Prostate gland (tissue), 2 donors: ENCODE results near the gene COA6. TPM values are rescaled to one million over a fixed set of nuclear protein-coding genes. Genes with fewer than 3 reads are reported as not detected.

ENCODE experiments used
- DNase-seq: peaks from one replicate; pipeline ENCODE4 v3.0.0-alpha.2; 2019; ENCODE audit warnings: low spot score
- H3K27ac ChIP-seq, 2 donors: fragments of 200-600 bp; sonication (generic); 2 replicates each; pipeline ENCODE4 v1.5.1; 2017 to 2019
- H3K27me3 ChIP-seq: fragments of 200-600 bp; sonication (generic); replicated peaks from 2 replicates; pipeline ENCODE4 v1.5.1; 2019; ENCODE audit not compliant: insufficient read depth
- H3K36me3 ChIP-seq, 2 donors: fragments of 200-600 bp; sonication (generic); 1 replicate in 1 of 2; 2 replicates in 1 of 2; pipeline versions ENCODE4 v1.5.1 to v1.8.1; 2017 to 2019
- H3K4me1 ChIP-seq: fragments of 200-600 bp; sonication (generic); replicated peaks from 2 replicates; pipeline ENCODE4 v1.5.1; 2019
- H3K4me3 ChIP-seq, 2 donors: fragments of 200-600 bp; sonication (generic); 2 replicates each; pipeline ENCODE4 v1.5.1; 2017 to 2019
- H3K9me3 ChIP-seq: fragments of 200-600 bp; sonication (generic); 2 replicates; pipeline ENCODE4 v1.5.1; 2017
- POLR2A ChIP-seq: fragments of 450-650 bp; IDR thresholded peaks from one replicate; pipeline ENCODE4 v1.6.1; 2016; ENCODE audit warnings: antibody characterized with exemption, mild to moderate bottlenecking
- POLR2AphosphoS5 ChIP-seq: sonication (generic); formaldehyde crosslinking; IDR thresholded peaks from one replicate; pipeline ENCODE4 v1.6.1; 2017; ENCODE audit warnings: antibody characterized with exemption
- WGBS: methylation state at CpG from one replicate; pipeline ENCODE4 v1.1.5; 2018; 5-methylcytosine and 5-hydroxymethylcytosine counted together
- intact Hi-C: fragments of 100-400 bp; cut with DNase I; formaldehyde crosslinking; loops from one replicate; pipeline ENCODE4 v1.14.2; 2022
- total RNA-seq, 2 donors: library from RNA; depleted of rRNA; stranded (reverse); fragments of >200 nt; gene quantifications; one replicate each; pipeline ENCODE4 v1.1.0, GENCODE V29; 2016
- TF ChIP-seq, protein P1 (sequence below), 4 experiments: fragments of 200-600 bp in 2 of 4; fragments of 450-650 bp in 2 of 4; sonication (generic) in 2 of 4; IDR thresholded peaks; 1 replicate in 3 of 4; 2 replicates in 1 of 4; pipeline ENCODE4 v1.5.1; 2016 to 2019; ENCODE audit warnings: antibody characterized with exemption in 4 of 4, mild to moderate bottlenecking in 2 of 4, moderate library complexity in 2 of 4

COA6 gene
- 10 to 100 TPM; 16.0 to 31.3 TPM for total RNA-seq

DNA sequence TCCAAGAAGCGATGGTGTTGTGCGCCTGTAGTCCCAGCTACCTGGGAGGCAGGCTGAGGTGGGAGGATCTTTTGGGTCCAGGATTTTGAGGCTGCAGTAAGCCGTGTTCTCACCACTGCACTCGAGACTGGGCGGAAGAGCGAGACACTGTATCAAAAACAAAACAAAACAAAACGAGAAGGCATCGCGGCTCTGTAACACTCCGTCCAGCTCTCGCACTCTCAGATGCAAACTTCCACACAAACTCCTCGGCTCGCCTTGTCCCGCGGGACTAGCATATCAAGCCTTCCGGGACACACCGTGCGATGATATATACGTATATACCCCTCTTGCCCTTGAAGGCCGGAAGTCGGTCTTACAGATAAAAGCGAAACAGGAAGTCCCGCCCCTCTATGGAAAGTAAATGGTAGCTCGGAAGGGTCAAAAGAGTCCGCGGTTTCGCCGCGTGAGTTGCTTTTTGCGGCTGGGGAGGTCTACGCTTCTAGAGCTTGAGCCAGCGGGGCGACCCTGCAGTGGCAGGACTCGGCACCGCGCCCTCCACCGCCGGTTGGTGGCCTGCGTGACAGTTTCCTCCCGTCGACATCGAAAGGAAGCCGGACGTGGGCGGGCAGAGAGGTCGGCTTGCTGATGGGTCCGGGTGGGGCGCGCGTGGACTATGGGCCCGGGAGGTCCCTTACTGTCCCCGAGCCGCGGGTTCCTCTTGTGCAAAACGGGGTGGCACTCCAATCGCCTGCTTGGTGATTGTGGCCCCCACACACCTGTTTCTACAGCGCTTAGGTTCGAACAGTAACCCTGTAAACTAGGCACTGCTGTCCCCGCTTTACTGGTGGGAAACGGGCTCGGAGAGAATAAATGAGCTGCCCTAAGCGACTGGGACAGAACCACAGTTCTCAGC, at the start of gene COA6:
Gene COA6 (plus strand): TSS at position 393 of the 895 bp plus-strand sequence. CDS start 11 bp downstream, at position 404.
- peaks cover 10% of the 10 kb centered on the region for H3K4me1 ChIP-seq
- WGBS: under 1% methylated on average over 62 of the region's 62 CpGs
- peak within 1 kb of the TSS; percentile 76 to 84 for H3K4me3 ChIP-seq
- no peaks in the 10 kb centered on the region for H3K27me3 ChIP-seq
- intact Hi-C loops: no loop called here
- DNase-seq: peak; percentile 87
- H3K9me3 ChIP-seq: no peaks in the 10 kb centered on the region
- H3K36me3 ChIP-seq: no peaks in the 10 kb centered on the region
- peak; percentile 96 for TF ChIP-seq POLR2AphosphoS5
- peak; percentile 68 for TF ChIP-seq POLR2A
- TF ChIP-seq, protein P1, sequence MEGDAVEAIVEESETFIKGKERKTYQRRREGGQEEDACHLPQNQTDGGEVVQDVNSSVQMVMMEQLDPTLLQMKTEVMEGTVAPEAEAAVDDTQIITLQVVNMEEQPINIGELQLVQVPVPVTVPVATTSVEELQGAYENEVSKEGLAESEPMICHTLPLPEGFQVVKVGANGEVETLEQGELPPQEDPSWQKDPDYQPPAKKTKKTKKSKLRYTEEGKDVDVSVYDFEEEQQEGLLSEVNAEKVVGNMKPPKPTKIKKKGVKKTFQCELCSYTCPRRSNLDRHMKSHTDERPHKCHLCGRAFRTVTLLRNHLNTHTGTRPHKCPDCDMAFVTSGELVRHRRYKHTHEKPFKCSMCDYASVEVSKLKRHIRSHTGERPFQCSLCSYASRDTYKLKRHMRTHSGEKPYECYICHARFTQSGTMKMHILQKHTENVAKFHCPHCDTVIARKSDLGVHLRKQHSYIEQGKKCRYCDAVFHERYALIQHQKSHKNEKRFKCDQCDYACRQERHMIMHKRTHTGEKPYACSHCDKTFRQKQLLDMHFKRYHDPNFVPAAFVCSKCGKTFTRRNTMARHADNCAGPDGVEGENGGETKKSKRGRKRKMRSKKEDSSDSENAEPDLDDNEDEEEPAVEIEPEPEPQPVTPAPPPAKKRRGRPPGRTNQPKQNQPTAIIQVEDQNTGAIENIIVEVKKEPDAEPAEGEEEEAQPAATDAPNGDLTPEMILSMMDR (IDR thresholded peaks at IDR 0.05): peak in 1 of 4 experiments; percentile 13
- H3K27ac ChIP-seq: peak within 1 kb of the TSS; percentile 89 to 93

- Histone ChIP-seq H3K36me3 (no peaks in the 10 kb centered on the region), H3K4me3 (no peak overlapping the region), H3K9me3 (no peaks in the 10 kb centered on the region), H3K4me1 (no peaks in the 10 kb centered on the region), H3K27ac (no peak overlapping the region), H3K27me3 (no peaks in the 10 kb centered on the region)
- WGBS: 59% methylated on average over 6 of the region's 6 CpGs
- intact Hi-C loops: no loop called here
- DNase-seq: no peak
- TF ChIP-seq POLR2AphosphoS5 (no peak), POLR2A (no peak)
- TF ChIP-seq, protein P1 (IDR thresholded peaks at IDR 0.05): no peak
Observed at GRCh38 chr1:234324821-234325220, 48.4 kb upstream of the COA6 start.

GRCh38 chr1:234325878-234326496, 47.3 kb upstream of the COA6 start:
- Histone ChIP-seq H3K27ac (no peak overlapping the region), H3K4me3 (peak overlapping the region in 1 of 2 donors; percentile 19)
- 53% methylated on average over 7 of the region's 7 CpGs for WGBS

GRCh38 chr1:234326497-234327366, 46.5 kb upstream of the COA6 start:
- Histone ChIP-seq H3K27ac (no peak overlapping the region), H3K27me3 (no peaks in the 10 kb centered on the region), H3K4me1 (no peaks in the 10 kb centered on the region), H3K36me3 (no peaks in the 10 kb centered on the region), H3K4me3 (peak overlapping the region in 1 of 2 donors; percentile 19), H3K9me3 (no peaks in the 10 kb centered on the region)
- intact Hi-C loops: no loop called here
- 20% methylated on average over 20 of the region's 20 CpGs for WGBS
- no peak for TF ChIP-seq POLR2A
- TF ChIP-seq, protein P1 (IDR thresholded peaks at IDR 0.05): peak in 3 of 4 experiments; percentile 46 to 63 (median 61)
- peak; percentile 46 for DNase-seq

More at GRCh38 chr1:234325878-234326496, 47.3 kb upstream of the COA6 start:
- intact Hi-C loops: no loop called here
- Histone ChIP-seq H3K9me3 (no peaks in the 10 kb centered on the region), H3K27me3 (no peaks in the 10 kb centered on the region), H3K36me3 (no peaks in the 10 kb centered on the region), H3K4me1 (no peaks in the 10 kb centered on the region)
- no peak for DNase-seq
- TF ChIP-seq POLR2A (no peak), POLR2AphosphoS5 (no peak)
